Endometrium (tissue), 2 donors: Measurements from ENCODE around the gene SH3RF3.

ENCODE experiments used
- FAIRE-seq: peaks from 2 replicates; lab custom pipeline; 2012; peaks lifted over from hg19 to GRCh38; lab: Jason Lieb, UNC
- donor health status: control.
- donor health status: control.

SH3RF3 gene

DNA sequence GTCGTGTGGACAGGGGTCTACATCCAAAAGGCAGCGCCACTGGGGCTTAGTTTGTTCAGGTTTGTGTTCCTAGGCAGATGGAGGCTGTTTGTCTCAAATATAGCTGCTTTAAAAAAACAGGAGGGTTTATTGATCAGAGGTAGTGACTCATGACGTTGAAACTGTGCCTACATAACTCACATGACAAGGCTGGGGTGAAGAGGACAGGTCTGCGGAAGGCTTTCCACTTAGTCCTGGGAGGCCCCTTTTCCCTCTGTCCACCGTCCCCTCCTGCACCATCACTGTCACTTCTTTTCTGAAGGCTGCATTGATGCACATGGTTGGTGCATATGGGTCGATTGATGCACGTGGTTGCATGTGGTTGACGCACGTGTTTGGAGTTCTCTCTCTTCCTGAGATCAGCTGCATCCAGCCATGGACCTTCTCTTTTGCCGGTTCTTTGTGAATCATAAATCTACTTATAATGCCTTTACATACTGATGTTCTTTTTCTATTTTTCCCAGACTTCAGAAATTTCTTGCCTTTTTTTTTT lies 10.9 kb downstream of the SH3RF3 start:
- no peak for FAIRE-seq

DNA sequence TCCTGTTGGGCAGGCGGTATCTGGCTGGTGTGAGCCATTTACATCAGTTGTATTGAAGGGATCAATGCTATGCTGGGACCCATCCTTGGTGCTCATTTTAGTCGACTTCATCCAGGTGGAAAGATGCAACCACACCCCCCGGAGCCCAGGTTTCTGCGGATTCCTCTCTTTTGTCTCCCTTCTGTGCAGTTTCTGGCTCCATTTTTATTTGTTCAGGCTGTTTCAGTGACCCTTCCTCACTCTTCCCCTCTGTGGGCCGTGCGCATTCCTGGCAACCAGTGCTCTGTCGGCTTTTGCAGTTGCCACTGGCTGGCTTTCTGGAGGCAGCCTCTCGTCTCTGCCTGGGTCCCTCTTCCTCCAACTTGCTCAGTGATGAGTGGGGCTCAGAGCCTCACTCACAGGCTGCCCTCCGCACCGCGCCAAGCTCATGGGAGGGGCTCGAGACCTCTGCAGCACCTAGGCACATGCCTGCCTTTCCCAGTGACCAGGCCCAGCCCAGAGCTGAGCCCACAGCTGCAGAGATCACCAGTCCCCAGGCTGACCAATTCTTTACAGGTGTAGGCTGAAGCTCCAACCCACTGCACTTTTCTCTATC lies 12.1 kb downstream of the SH3RF3 start:
- no peak for FAIRE-seq

DNA sequence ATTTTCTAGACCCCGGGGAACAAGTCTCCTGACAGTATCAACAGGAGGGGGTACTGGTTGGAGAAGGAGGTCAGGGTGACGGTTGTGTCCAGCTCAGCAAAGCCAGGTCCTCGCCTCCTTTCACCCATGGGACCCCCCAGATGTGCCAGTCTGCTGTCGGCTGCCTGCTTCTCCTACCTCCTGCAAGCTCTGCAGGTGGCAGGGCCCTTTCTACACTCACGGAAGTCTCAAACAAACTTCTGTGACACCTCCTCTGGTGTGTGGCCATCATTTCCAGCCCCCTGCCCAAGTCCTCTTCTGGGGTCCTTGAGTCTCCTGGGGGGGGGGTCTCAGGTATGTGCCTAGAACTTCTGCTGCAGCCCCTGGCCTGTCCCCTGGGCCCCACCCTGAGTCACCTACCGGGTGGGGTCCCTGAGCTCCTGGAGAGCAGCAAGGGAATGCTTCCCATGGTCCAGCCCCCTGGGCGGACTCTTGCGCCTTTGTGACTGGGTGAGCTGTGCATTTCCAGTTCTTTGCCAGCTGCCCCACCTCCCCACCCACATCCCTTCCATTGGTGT lies 12.8 kb downstream of the SH3RF3 start:
- FAIRE-seq = no peak

DNA sequence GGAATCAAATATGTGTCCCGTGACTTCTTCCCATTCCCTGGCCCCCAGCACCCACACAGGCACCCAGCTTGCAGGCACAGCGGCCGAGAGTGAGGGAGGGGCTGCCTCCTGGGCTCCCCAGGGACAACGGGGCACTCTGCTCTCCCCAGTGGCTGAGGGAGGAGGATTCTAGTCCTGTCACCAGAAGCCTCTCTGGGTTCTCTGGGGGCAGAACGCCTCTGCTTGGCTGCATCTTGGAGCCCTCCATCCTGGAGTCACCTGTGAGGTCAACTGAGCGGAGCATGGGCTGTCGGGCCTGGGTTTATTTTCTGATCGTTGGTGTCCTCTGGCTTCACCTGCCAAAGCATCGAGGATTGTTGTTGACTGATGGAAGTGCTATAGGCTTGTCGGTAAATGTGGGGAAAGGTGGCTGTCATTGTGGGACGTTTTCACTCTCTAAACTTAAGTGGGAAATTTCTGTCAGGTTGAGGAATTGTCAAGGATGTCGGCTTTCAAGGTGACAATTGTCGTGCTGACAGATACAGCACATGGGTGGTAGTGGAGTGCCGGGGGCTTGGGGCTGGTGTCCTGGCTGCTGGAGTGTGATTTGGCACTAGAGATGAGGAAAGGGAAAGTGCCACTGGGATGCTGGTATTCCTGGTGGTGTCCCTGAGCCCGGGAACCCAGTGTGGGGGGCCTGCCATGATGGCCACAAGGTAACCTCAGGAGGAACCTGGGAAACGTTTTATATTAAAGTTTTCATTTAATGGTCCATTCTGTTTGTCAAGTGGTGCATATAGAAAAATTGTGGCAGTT lies 13.6 kb downstream of the SH3RF3 start:
- FAIRE-seq = no peak

DNA sequence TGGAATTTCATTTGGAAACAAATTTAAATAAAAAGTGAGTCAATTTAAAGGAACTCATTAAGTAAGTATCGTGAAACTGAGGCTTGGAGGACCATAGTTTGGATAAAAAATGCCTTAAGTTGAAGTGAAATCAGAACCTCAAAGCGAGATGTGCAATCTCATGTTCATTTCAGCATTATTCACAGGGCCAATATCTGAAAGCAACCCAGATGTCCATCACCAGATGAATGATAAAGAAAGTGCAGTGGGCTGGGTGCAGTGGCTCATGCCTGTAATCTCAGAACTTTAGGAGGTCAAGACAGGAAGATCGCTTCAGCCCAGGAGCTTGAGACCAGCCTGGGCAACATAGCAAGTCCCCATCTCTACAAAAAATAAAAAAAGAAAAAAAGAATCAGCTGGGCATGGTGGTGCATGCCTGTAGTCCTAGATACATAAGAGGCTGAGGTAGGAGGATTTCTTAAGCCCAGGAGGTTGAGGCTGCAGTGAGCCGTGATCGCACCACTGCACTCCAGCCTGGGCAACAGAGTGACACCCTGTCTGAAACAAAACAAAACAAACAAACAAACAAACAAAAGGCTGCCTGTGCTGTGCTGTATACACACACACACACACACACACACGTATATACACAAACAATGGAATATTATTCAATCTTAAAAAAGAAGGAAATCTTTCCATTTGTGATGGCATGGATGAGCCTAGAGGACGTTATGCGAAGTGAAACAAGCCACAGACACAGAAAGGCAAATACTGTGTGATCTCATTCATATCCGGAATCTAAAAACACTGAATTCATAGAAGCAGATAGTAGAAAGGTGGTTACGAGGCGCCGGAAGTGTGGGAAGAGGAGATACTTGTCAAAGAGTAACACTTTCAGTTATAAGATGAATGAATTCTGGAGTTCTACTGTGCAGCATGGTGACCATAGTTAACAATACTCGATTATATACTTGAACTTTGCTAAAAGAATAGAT lies 14.5 kb downstream of the SH3RF3 start:
- FAIRE-seq = no peak

DNA sequence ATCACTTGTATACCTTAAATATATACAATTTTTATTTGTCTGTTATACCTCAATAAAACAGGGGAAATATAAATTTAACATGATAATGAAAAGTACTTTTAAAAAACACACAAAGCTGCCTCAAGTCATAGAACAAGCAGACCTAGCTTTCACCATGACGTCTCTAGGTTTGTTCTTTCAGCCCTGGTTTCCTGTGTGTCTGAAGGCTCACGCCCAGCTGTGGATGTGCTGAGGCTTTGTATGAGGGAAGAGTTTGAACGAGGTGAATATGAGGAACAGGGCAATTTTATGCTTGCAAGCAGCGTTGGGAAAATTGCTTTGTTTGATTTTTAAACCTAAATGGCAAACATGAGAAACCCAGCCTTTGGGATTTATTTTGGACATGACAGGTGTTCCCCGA lies 15.3 kb downstream of the SH3RF3 start:
- no peak for FAIRE-seq

DNA sequence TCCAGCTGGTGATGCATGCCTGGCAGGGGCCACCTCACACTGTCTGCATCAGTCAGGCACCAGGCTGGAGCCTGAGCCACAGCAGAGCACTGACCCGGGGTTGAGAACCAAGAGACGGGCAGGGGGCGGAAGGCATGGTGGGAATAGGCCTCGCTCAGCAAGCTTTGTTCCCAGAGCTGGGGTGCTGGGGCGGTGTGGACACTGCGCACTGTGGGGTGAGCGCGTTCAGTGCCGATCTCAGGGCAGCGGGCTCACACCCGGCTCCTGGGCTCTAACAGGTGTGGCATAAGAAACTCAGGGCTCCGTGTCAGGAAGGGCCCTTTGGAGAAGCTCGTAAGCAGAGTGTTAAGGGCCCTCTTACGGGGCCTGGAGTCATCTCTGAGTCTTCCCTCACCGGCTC lies 15.7 kb downstream of the SH3RF3 start:
- no peak for FAIRE-seq

DNA sequence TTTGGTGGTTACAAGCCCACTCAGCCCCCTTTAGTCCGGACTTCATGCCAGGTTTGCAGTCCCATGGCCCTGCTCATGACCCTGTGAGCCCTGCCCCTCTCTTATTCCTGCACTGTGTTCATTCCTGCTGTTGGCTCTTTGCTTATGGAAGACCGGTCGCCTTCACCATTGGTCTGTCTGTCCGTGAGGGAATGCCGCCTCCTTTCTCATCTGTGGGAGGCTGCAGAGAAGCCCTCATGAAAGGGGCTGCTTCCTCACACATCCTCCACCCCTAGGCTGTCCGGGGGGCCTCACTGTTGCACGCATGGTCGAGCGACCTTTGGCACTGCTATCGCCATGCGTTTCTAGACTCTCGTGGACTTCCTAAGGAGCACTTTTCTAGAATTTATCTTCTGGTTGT lies 16.3 kb downstream of the SH3RF3 start:
- FAIRE-seq = no peak

DNA sequence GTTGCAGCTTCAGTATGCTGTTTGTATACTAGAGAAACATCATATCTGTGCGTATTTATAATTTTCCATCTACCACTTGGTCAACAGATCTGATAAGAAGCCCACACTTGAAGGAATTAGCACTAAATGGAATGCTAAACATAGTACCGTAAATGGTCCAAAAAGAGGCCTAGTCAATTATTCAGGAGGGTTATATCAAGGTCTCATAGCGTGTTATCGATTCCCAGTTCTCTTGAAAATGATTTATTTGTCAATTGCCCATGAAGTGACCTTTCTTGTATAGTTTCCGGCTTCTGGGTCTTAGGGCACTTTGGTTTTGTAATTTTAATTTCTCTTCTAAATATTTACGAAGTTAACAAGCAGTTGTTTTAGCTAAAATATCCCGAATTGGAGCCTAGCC lies 18.4 kb downstream of the SH3RF3 start:
- FAIRE-seq = no peak

DNA sequence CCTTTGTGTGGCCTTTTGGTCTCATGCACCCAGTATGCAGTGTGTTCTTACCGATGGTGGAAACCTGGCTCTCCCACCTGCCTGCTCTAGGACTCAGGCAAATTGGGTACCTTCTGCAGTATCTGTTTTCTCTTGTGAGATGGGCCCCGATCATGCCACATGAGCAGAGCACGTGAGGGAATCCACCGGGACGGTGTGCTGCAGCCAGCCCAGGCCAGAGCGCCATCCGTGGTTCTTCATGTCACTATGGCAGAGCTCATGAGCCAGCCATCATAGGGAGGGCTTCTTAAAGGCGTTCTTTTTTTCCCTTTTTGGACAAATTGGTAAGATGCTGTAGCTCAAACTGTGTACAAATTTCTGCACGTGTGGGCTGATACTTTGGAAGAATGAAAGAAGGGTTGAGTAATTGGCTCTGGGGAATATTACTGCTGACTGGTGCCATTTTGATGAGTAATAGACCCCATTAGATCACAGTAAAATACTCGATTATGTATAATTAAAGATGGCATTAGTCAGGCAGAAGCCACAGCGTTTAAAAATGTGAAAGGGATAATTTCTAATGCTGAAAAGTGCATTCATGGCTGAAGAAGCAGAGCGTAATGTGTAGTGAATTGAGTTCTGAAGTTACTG lies 19.2 kb downstream of the SH3RF3 start:
- no peak for FAIRE-seq

DNA sequence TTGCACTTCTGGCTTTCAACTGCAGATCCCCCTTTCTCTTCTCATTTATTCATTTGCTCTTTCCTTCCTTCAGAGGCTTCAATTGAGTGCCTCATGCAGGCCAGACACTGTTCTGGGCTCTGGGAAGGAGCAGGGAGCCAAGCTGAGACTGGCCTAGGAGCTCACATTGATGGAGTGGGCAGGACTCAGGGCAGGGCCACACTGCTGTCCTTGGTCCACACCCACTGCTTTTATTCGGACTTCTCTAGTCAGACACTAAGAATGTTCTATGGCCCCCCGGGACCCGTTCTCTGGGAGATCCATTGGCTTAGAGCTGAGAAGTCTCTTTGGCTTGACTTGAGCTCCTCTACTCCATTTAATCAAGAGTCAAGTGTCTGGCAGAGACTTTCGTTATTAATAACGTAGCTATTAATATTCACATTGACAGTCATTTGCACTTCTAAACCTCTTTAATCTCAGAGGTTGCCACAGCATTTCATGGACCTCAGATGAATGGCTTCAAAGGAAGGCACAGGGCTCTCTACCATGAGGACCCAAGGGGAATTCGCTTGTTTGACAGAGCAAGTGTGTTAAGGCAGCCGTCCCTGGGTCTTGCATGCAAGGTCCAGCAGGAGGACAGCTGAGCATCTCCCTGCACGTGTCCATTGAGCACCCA lies 20.1 kb downstream of the SH3RF3 start:
- FAIRE-seq = no peak

DNA sequence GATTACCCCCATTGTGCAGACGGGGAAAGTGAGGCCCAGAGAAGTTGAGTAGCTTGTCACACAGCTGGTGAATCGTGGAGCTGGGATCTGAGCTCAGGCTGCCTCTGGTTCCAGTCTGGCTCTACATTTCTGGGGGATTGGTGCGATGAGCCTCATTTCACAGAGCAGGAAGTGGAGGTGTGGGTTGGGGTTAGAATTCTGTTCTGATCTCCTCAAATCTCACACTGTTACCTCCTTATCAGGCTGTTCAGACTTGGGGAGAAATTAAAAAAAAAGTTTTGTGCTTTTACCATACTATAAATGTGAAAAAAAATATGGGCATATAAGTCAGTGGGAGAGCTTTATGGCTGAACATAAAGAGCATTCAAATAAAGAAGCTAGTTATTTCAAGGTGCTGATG lies 21.6 kb downstream of the SH3RF3 start:
- FAIRE-seq = no peak

DNA sequence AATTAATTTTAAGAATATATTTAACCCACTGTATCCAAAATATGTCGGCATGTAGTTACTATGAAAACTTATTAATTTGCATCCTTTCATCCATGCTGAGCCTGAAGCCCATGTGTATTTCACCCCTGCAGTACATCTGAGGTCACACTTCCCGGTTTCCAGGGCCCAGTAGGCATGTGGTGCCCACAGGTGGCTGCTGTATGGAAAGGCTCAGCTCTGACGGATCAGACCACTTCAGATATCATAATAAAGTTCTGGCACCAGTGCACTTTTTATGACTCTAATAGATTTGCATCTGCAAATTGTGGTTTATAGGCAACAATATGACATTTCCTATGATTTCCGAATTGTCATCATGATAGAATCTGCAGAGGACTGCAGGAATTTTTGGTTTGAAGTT lies 22.5 kb downstream of the SH3RF3 start:
- FAIRE-seq = no peak

DNA sequence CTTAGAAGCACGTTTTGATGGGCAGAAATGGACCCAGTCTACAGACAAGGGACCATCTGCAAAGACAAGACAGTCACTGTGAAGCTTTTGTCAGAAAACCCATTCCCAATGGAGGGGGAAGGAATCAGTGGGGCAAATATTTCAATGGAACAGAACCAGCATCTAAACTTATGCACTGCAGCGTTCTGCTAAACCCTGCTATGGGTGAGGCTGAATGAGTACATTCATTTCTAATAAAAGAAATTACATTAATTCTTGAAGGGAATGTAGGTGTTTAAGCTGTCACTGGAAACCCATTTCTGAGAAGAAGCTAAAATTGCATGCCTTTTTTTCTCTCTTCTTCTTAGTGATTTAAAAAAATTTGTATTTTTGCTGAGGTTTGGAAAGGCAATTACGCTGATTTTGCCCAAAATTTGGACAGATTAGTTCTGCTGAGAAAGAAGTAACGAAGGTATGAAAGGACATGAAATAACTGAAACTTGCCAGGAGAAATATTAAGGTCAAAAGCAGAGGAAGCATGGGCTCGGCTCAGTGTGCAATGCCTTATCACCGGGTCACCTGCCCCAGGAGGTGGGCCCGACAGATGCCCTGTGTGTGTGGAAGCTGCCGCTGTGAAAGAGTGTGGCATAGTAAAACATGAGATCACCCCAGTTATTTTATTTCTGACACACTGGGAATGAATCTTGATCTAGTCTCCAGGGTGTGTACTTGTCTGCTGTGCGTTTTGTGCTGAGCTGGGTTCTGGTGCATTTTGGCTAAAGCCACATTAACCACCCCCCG lies 24.2 kb downstream of the SH3RF3 start:
- FAIRE-seq = no peak

DNA sequence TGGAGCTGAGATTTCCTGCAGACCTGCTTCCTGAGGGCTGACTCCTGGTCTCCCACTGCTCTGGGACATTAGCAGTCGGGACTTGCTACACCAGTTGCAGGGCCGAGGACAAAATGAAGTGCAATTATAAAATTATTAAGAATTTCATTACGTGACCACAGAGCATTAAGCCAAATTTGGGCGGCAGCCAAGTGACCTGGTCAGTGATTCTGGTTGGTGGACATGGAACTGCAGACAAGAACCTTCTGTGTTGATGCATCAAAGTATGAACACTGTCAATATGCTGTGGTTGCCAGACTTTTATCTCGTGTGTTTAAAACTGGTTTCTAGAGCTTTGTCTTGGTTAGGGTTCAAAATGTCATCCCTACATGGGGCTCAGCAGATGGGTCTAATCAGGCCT lies 24.8 kb downstream of the SH3RF3 start:
- FAIRE-seq = no peak

DNA sequence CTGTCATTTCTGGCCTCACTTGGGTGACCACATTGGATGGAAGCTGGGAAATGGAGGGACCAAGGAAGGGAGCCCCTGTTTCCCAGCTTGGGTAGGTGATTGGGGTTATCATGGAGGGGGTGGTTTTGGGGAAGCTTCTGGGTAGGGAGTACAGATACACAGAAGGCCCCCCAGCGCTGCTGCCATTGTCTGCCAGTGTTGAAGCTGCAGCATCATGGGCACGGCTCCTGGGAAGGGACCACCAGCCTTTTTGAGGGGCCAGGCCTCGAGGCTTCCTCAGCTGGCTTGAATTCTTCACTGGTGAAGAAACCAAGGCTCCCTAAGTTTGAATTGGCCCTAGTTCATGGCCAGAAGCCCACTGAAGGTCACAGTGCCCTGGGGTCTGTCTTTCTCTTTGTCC lies 25.2 kb downstream of the SH3RF3 start:
- FAIRE-seq = no peak

DNA sequence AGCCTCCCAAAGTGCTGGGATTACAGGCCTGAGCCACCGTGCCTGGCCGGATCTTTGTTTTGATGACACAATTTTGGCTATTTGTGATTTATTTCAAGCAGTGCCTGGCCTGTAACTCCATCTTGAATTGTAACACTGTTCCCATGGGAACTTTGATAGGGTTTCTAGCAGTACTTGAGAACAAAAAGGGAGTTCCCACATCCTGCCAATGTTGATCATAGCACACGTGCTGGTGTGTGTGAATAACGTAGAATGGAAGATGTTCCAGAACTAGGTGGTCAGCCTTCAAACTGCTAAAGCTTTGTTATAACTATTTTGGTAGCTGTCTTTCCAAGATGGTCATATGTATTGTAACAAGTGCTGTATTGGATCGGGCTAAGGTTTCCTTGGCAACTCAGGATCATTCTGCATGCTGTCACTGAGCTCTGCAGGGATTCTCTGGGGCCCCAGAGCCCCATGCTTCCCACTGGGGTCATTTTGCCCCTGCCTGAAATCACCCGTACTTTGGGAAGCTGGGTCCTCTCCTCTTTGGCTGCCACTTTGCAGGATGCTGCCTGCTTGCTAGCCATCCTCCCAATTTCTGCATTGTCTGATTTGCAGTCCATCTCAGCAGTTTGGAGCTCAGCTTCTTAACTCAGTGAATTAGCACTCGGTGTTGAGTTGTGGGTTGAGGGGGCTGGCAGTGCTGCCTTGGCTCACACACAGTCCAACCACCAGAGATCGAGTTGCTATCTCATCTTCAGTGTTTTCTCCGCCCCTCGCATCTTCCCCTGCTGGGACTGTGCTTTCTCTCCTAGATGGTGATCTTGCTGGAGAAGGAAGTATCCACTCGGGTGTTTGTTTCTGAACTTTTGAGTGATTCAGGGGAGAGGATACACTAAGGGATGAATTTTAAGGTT lies 26.8 kb downstream of the SH3RF3 start:
- no peak for FAIRE-seq

DNA sequence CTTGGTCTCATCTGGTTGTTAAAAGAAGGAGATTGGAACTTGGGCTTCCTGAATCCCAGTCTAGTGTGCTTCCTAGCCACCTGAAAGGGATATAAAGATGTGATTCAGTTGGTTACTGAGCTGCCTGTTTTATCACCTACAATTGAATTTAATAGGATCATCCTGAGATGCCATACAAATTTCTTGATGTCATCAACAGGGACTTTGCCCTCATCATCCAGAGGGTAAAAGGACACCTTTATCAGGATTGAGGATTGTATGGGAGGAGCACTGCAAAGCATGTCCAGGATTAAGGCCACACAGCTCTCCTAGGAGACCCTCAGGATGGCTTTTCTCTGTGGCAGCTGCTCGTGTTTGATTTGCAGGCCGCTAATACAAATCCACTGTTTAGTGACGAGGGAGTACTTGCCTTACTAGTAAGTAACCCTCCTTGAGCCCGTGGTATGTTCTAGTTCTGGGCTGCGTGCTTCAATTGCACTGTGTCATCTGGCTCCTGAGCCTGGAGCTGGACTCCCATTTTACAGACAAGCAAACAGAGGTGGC lies 28.6 kb downstream of the SH3RF3 start:
- FAIRE-seq = no peak

DNA sequence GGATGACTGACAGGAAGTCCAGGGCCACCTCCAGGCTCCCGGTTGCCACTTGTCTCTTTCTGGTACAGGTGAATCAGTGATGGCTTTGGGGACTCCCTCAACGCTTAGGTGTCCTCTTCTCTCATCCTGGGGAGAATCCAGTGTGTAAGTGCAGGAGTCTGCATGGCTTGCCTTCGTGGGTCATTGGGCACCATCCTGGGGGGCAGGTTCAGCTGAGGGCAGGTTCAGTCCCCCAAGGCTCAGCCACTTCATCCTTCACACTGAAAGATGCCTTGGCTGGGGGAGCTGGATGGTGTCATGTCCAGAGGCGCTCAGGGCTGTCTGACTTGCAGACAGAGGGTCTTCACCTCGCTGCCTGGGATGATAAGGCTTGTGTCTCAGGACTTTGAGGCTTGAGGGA lies 29.2 kb downstream of the SH3RF3 start:
- no peak for FAIRE-seq
